GM13977 (cell line): ENCODE results near the gene PIGL.
"Not testable (repeated sequence)": the region's sequence is repeated elsewhere in the genome, so short reads cannot be mapped to it uniquely, and the experiment has no call there.

Source experiments
- DNase-seq: peaks from one replicate; pipeline ENCODE4 v3.0.0; 2012; ENCODE audit warnings: low spot score
- CTCF ChIP-seq: IDR thresholded peaks from 2 replicates; pipeline ENCODE4 v1.5.1; 2012; ENCODE audit warnings: mild to moderate bottlenecking, control low read depth; ENCODE audit not compliant: insufficient read depth; ENCODE audit errors: extremely low read depth, missing control alignments
- in situ Hi-C: fragments of 300-500 bp; cut with MboI; formaldehyde crosslinking; loops from one replicate; pipeline ENCODE4 v1.12.0; 2022; ENCODE audit warnings: low sequenced_read_pairs, low pct_unique_long_range_greater_than_20kb, mixed read lengths, inconsistent platforms; ENCODE audit not compliant: unreplicated experiment

The PIGL gene

GRCh38 chr17:16288860-16289571 lies 72.0 kb downstream of the PIGL start:
- no peak for TF ChIP-seq CTCF
- no peak for DNase-seq
- in situ Hi-C loops, result no loop called here

GRCh38 chr17:16293931-16294330 lies 76.9 kb downstream of the PIGL start:
- in situ Hi-C loops, result no loop called here
- no peak for TF ChIP-seq CTCF
- DNase-seq, result no peak

GRCh38 chr17:16294560-16294959 lies 77.5 kb downstream of the PIGL start:
- in situ Hi-C loops, result no loop called here
- no peak for DNase-seq
- no peak for TF ChIP-seq CTCF

GRCh38 chr17:16296072-16296471 lies 79.1 kb downstream of the PIGL start:
- DNase-seq, in situ Hi-C loops: not testable (repeated sequence)

GRCh38 chr17:16297367-16298139 lies 80.5 kb downstream of the PIGL start:
- DNase-seq, result no peak
- TF ChIP-seq CTCF, result no peak
- in situ Hi-C loops, result no loop called here

- no peak for TF ChIP-seq CTCF
- in situ Hi-C loops, result no loop called here
- DNase-seq, result no peak
Observed at GRCh38 chr17:16298140-16298662, 81.2 kb downstream of the PIGL start.

- no peak for DNase-seq
- in situ Hi-C loops, result no loop called here
- TF ChIP-seq CTCF, result no peak
Observed at GRCh38 chr17:16300554-16300953, 83.5 kb downstream of the PIGL start.
